Urothelium cell line (cell line): ENCODE data around the gene VRTN.
"Not testable (repeated sequence)": the region's sequence is repeated elsewhere in the genome, so short reads cannot be mapped to it uniquely, and the experiment has no call there.

Source experiments
- DNase-seq: peaks from one replicate; pipeline ENCODE4 v3.0.0; 2011; ENCODE audit warnings: low spot score, mixed read lengths
- FAIRE-seq: peaks from 2 replicates; lab custom pipeline; 2011; peaks lifted over from hg19 to GRCh38; lab: Jason Lieb, UNC

The VRTN gene

GRCh38 chr14:74348241-74348734 is at the start of gene VRTN:
TSS of gene VRTN (plus strand) at chr14:74348471. CDS start at chr14:74356784, 8,313 bp downstream.
- no peak for FAIRE-seq

GRCh38 chr14:74299061-74299545 is 49.2 kb upstream of the VRTN start:
- FAIRE-seq (no peak), DNase-seq (peak; percentile 53)

More at GRCh38 chr14:74348241-74348734, at the start of gene VRTN:
- no peak for DNase-seq

- DNase-seq (no peak), FAIRE-seq (no peak)
These were observed 46.6 kb upstream of the VRTN start for GRCh38 chr14:74301594-74302151.

DNA sequence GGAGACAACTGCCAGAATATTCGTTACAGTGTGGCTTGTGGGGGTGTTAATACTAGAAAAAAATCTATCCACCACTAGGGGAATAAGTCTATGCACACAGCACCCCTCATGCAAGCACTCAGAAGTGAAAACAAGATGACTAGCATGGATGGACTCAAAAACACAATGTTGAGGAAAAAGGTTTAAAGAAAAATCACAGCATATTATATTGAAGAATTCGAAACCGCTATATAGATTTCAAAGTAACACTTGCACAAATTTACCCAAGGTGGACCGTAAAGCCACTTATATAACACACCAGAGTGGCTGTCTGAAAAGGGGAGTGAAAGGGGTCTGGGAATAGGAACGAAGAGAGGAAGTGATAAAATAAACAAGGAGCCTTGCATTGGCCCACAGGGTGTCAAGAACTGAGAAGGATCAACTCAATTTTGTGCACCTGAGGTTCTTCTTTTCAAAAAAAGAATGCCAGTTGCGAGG is 46.1 kb upstream of the VRTN start:
- FAIRE-seq = no peak
- peak; percentile 68 for DNase-seq

GRCh38 chr14:74302634-74303569 is 45.4 kb upstream of the VRTN start, which contains the start of gene ABCD4:
TSS of gene ABCD4 (minus strand) at chr14:74302934. CDS start at chr14:74302912, 22 bp downstream.
- FAIRE-seq (no peak), DNase-seq (peak; percentile 96)

DNA sequence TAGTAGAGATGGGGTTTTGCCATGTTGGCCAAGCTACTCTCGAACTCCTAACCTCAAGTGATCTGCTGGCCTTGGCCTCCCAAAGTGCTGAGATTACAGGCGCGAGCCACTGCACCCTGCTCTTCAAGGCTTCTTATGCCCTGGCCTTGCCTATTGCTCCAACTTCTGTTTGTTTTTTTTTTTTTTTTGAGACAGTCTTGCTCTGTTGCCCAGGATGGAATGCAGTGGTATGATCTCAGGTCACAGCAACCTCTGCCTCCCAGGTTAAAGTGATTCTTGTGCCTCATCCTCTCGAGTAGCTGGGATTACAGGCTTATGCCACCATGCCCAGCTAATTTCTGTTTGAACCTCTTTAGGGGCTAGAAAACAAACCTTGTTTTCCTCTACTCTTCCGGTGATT is 39.6 kb upstream of the VRTN start:
- no peak for DNase-seq
- no peak for FAIRE-seq

DNA sequence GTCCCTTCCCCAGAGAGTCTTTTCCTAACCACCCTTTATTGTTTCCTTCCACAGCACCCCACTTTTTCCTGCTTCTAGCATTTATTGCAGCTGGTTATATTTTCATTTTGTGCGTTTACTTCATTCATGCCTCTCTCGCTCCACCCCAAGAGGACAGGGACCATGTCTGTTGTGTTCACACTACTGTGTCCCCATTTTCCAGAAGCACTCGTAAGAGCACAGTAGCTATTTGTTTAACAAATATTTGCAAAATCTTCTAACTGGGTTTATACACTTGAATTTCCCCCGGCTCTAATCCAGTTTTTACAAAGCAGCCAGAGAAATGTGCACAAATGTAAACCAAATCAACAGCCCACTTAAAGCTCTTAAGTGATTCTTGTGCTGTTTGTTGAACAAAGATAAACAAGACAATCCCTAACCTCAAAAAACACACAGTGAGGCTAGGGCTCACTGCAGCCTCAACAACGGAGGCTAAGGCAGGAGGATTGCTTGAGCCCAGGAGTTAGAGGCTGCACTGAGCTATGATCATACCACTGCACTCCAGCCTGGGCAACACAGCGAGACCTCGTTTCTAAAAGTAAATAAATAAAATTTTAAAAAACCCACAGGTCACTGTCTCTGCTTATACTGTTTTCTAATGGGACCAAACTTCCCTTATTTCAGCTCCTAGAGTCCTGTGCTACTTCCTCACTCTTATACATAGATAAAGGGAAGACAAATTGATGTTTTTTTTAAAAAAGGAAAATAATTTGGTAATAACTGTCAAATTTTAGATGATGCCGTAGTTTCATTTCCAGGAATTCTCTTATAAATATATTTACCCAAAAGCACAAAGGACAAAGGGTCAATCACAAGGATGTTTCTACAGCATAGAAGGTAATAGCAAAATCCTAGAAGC is 38.9 kb upstream of the VRTN start:
- FAIRE-seq = no peak

DNA sequence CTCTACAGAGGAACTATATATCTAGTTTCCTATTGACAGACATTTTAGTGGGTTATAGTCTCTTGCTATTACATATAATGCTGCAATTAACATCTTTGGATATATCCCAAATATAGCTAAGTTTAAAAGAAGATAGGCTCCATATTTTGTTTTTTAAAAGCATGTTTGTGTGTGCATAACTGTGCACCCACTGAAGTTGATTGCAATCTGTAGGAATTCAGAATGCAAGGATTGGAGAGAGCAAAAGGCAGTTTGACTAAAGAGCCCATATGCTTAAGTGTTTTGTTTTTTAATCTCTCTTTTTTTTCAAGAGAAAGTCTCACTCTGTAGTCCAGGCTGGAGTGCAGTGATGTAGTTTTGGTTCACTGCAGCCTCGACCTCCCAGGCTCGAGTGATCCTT is 36.1 kb upstream of the VRTN start:
- no peak for DNase-seq
- FAIRE-seq = no peak

More for the DNA sequence above, 38.9 kb upstream of the VRTN start:
- DNase-seq = no peak

DNA sequence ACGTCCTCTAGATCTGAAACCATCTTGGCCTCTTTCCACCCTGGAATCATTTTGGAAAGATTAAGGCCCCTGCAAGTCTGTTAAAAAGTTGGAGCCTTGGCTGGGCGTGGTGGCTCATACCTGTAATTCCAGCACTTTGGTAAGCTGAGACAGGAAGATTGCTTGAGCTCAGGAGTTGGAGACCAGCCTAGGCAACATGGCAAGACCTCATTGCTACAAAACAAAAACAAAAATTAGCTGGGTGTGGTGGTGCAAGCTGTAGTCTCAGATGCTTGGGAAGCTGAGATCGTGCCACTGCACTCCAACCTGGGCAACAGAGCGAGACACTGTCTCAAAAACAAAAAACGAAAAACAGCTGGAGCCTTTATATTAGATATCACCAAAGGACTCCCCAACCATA is 34.7 kb upstream of the VRTN start:
- no peak for FAIRE-seq
- no peak for DNase-seq

GRCh38 chr14:74314576-74314975 is 33.7 kb upstream of the VRTN start:
- DNase-seq = no peak
- no peak for FAIRE-seq

DNA sequence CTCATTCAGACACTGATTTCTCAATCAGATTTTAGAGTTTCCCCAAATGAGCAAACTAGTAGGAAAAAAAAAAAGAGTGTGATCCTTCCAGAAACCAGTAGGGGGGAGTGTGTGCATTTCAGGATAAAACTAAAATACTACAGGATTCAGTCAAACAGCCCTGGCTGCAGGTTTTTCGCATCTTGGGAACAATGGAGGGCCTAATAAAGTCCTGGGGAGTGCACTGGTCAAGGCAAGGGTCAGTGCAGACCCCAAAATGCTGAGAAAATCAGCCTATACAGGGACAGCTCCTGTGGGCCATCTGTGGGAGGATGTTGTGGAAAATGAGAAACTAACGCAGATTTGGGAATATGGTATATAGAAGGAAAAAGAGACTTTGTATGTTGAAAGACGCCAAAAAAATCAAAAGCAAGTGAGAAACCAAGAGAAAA is 23.3 kb upstream of the VRTN start:
- DNase-seq (peak; percentile 67), FAIRE-seq (no peak)

DNA sequence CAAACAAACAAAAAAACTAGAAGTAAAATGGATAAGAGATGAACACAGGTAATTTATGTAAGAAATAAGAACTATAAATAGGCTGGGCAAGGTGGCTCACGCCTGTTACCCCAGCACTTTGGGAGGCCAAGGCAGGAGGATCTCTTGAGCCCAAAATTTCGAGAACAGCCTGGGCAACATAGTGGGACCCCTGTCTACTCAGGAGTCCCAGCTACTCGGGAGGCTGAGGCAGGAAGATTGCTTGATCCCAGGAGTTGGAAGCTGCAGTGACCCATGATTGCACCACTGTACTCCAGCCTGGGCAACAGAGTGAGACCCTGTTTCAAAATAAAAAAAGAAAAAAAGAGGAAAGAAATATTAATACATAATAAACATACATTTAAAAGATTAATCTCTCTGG is 22.8 kb upstream of the VRTN start:
- no peak for FAIRE-seq
- DNase-seq = no peak

DNA sequence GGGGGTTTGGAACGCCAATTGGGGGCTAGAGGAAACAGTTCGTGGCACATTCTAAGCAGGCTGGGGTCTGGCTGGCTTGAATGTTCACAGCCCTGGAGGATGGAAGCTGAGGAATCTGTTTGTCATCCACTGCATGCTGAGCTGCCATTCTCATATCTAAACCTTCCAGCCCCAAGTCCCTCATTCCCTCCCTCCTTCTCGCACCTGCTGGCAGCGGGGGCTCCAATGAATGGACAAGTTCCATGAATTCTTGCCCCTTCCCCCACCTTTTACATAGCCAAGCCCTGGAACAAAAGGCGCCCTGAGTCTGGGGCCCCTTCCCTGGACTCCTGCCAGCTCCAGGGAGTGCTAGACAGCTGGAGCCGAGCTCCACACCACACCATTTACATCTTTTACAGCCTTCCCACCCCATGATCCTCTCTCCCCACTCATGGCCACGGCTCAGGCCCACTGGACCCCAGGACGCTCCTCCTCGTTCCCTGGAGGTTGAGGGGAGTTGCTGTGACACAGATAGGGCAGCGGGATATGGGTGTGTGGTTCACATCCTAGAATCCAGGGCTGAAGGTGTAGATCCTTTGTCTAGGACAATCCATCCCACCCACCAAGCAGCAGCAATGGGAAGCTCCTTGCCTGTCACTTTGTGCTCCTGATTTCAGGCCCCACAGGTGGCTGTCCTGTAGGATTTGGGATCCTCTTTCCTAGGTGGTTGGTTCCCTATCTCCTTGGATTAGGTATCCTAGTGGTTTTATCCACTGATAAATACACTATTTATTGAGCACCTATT is 21.7 kb upstream of the VRTN start:
- peak; percentile 63 for FAIRE-seq

DNA sequence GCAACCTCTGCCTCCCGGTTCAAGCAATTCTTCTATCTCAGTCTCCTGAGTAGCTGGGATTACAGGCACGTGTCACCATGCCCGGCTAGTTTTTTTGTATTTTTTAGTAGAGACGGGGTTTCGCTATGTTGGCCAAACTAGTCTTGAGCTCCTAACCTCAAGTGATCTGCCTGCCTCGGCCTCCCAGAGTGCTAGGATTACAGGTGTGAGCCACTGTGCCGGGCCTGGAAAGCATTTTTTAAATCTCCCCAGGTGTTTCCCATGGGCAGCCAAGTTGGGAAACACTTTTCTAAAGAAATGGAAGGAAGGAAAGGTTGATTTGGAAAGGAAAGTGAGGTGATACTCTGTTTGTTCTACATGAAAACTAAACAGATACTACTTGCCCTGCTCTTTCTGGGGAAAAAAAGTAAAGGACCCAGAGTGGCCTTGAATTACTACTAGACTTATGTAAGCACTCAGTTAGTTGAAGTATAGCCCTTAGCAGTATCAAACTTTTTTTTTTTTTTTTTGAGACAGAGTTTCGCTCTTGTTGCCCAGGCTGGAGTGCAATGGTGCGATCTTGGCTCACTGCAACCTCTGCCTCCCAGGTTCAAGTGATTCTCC is 18.2 kb upstream of the VRTN start:
- DNase-seq, FAIRE-seq: not testable (repeated sequence)

More for the DNA sequence above, 21.7 kb upstream of the VRTN start:
- DNase-seq = peak; percentile 36

GRCh38 chr14:74333909-74334308 is 14.4 kb upstream of the VRTN start:
- peak; percentile 59 for DNase-seq
- no peak for FAIRE-seq

GRCh38 chr14:74346341-74346740 is 1.9 kb upstream of the VRTN start:
- DNase-seq (no peak), FAIRE-seq (no peak)

DNA sequence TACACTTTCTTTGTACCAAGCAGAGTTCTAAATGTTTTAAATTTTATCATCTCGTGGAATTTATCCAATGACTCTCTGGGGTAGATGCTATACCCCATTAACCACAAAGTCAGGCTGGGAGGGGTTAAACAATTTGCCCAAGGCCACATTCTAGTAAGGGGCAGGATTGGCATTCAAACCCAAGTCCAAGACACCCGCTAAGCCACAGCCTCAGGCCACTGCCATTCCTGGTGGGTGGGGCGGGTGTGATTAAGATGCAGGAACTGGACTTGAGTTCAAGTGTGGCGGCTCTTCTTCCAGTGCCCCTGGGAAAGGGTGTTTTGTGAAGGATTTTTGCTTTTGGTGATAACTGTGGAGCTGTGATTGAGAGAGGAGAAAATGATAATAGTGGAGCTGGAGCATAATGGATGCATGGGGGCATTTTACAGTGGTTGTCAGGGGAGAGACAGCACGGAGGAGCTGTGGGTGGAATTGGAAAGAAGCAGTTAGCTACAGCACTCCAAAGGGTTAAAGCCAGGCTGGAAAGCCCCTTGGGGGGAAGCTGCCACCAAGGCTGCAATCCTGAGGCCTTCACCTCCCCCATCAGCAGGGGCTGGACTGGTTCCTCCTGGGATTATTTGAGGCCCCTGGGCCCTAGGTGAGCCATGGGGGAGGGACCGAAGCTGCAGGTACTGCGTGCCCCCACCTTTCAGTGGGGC is 1.0 kb upstream of the VRTN start:
- FAIRE-seq = no peak
- DNase-seq = no peak

DNA sequence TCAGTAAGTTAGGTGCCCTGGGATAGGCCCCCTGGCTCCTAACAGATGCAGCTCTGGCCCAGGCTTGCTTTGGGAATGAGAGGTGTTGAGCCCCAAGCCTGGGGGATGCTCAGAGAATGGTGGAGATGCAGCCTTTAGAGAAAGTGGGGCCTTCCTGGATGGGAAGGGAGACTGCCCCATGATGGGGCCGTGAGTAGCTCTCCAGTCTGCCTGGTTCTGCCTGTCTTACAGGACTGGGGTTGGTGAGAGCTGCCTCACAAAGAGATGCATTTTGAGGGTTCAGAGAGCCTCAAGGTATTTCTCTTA is 523 bp upstream of the VRTN start:
- no peak for FAIRE-seq
- no peak for DNase-seq
